ENCODE measurements around the gene CRHR1.

- TF ChIP-seq POLR2A (IDR thresholded peaks at IDR 0.05) (no peak), CTCF (IDR thresholded peaks at IDR 0.05) (no peak), POLR2AphosphoS5 (IDR thresholded peaks at IDR 0.05) (no peak)
Observed at GRCh38 chr17:45826919-45827588, 42.9 kb downstream of the CRHR1 start.
